HG02884 (cell line): ENCODE data around the gene CPXM1.
"Not testable (repeated sequence)": the region's sequence is repeated elsewhere in the genome, so short reads cannot be mapped to it uniquely, and the experiment has no call there.

Experiments used
- ATAC-seq: cut with Tn5 transposase; IDR thresholded peaks from one replicate; pipeline ENCODE4 v1.9.1; 2021; ENCODE audit warnings: mild to moderate bottlenecking, moderate library complexity; ENCODE audit not compliant: unreplicated experiment

CPXM1 gene

GRCh38 chr20:2822073-2822472, 21.6 kb upstream of the CPXM1 start:
- ATAC-seq, result no peak

GRCh38 chr20:2820896-2821869, 20.8 kb upstream of the CPXM1 start:
- no peak for ATAC-seq

- ATAC-seq, result no peak
Observed at GRCh38 chr20:2820084-2820895, 19.9 kb upstream of the CPXM1 start.

GRCh38 chr20:2817891-2818595, 17.6 kb upstream of the CPXM1 start:
- ATAC-seq, result no peak

- ATAC-seq, result no peak
Observed at GRCh38 chr20:2817341-2817726, 16.9 kb upstream of the CPXM1 start.

GRCh38 chr20:2816583-2817340, 16.3 kb upstream of the CPXM1 start:
- no peak for ATAC-seq

GRCh38 chr20:2816030-2816582, 15.7 kb upstream of the CPXM1 start, which contains the start of gene TMEM239:
Gene TMEM239 (plus strand): TSS chr20:2816364. CDS start chr20:2816555, 191 bp downstream.
- no peak for ATAC-seq

GRCh38 chr20:2815242-2815900, 14.9 kb upstream of the CPXM1 start:
- ATAC-seq, result no peak

GRCh38 chr20:2814587-2815051, 14.2 kb upstream of the CPXM1 start, which contains the start of gene C20orf141:
Gene C20orf141 (plus strand): TSS chr20:2814987. CDS start chr20:2815185, 198 bp downstream.
- ATAC-seq, result no peak

GRCh38 chr20:2814076-2814475, 13.6 kb upstream of the CPXM1 start:
- no peak for ATAC-seq

GRCh38 chr20:2812189-2812588, 11.8 kb upstream of the CPXM1 start:
- no peak for ATAC-seq

GRCh38 chr20:2809690-2810089, 9.3 kb upstream of the CPXM1 start:
- ATAC-seq, result no peak

GRCh38 chr20:2807929-2808328, 7.5 kb upstream of the CPXM1 start:
- ATAC-seq, result not testable (repeated sequence)

- no peak for ATAC-seq
Observed at GRCh38 chr20:2807019-2807418, 6.6 kb upstream of the CPXM1 start.

GRCh38 chr20:2806351-2806701, 5.9 kb upstream of the CPXM1 start:
- ATAC-seq, result no peak

- ATAC-seq, result no peak
Observed at GRCh38 chr20:2805689-2806350, 5.4 kb upstream of the CPXM1 start.

- no peak for ATAC-seq
Observed at GRCh38 chr20:2804852-2805688, 4.6 kb upstream of the CPXM1 start.
